GM18873 (cell line): ENCODE measurements around the gene RAB5IF.
"Not testable (repeated sequence)": the region's sequence is repeated elsewhere in the genome, so short reads cannot be mapped to it uniquely, and the experiment has no call there.

Source experiments
- ATAC-seq: cut with Tn5 transposase; IDR thresholded peaks from one replicate; pipeline ENCODE4 v1.9.1; 2021; ENCODE audit warnings: mild to moderate bottlenecking, moderate library complexity, moderate number of reproducible peaks; ENCODE audit not compliant: unreplicated experiment, low FRiP score

Gene RAB5IF

GRCh38 chr20:36628076-36628475 lies 22.5 kb downstream of the RAB5IF start:
- ATAC-seq, result no peak

GRCh38 chr20:36629719-36630681 lies 24.4 kb downstream of the RAB5IF start:
- no peak for ATAC-seq

DNA sequence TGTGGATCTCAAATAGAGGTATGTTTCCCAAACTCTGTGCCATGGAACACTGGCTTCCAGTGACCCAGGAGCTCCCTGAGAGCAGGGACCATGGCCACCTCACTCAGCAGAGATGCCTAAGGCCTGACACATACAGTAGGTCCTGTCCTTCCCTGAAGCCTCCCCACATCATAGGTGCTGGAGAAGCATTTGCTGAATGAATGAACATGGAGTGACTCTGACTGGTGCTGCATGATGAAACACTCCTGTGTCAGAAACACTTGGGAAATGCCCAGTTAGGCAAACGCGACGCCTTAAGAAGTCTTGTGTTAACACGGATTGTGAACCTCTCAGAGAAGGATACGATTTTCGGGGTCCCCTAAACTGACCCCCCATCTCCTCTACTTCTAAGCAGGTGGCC lies 26.1 kb downstream of the RAB5IF start:
- no peak for ATAC-seq

GRCh38 chr20:36632147-36632486 lies 26.5 kb downstream of the RAB5IF start:
- no peak for ATAC-seq

- ATAC-seq, result no peak
These were observed 27.1 kb downstream of the RAB5IF start for GRCh38 chr20:36632487-36633284.

GRCh38 chr20:36633285-36633772 lies 27.8 kb downstream of the RAB5IF start:
- ATAC-seq, result no peak

GRCh38 chr20:36634342-36634741 lies 28.8 kb downstream of the RAB5IF start:
- ATAC-seq, result no peak

DNA sequence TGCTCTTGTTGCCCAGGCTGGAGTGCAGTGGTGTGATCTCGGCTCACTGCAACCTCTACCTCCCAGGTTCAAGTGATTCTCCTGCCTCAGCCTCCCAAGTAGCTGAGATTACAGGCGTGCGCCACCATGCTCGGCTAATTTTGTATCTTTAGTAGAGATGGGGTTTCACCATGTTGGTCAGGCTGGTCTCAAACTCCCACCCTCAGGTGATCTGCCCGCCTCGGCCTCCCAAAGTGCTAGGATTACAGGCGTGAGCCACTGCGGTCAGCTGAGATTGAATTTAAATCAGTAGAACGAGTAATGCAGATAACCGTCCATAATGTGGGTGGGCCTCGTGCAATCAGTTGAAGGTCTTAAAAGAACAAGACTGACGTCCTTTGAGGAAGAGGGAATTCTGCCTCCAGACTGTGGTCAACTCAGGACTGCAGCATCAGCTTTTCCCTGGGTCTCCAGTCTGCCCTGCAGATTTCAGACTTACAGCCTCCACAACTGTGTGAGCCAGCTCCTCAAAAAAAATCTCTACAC lies 33.4 kb downstream of the RAB5IF start:
- ATAC-seq, result not testable (repeated sequence)

- no peak for ATAC-seq
These were observed 35.9 kb downstream of the RAB5IF start for GRCh38 chr20:36641506-36641843.

DNA sequence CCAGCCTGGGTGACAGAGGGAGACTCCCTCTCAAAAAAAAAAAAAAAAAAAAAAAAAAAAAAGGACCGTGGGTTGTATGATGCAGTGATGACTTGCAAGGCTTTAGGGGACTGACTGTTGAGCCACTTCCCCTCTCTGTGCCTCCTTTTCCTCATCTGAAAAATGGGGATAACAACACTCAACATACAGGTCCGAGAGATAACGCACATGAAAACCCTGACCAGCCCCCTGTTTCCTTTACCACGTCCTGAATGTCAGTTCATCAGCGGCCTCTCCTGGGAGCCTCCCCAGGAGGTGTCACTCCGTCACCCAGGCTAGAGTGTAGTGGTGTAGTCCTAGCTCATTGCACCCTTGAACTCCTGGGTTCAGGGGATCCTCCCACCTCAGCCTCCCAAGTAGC lies 36.6 kb downstream of the RAB5IF start:
- ATAC-seq, result no peak

DNA sequence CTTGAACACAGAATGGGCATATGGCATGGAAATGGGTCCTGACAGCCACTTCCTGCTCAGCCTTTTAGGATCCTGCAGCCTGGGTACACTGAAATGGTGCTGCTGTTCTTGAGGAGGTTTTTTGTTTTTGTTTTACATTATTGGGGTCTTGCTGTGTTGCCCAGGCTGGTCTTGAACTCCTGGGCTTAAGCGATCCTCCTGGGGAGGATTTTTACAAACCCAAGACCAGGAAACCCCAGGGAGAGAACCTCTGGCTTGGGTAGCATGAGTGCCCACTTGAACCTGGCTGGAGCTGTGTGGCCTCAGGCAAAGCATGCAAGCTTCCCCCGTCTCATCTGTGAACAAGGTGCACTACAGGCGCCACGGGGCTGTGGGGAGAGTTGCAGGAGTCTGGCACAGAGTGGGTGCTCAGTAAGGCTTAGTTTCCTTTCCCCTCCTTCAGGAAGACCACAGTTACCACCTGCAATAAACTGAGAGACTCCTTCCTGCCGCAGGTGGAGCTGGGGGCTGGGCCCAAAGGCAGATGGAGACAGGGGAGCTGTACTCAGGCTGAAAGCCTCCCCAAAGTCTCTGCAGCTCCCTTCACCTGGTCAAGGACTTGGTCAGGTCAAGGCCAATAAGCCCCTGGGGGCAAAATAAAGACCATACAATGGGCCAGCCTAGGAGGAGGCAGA lies 38.6 kb downstream of the RAB5IF start:
- no peak for ATAC-seq

DNA sequence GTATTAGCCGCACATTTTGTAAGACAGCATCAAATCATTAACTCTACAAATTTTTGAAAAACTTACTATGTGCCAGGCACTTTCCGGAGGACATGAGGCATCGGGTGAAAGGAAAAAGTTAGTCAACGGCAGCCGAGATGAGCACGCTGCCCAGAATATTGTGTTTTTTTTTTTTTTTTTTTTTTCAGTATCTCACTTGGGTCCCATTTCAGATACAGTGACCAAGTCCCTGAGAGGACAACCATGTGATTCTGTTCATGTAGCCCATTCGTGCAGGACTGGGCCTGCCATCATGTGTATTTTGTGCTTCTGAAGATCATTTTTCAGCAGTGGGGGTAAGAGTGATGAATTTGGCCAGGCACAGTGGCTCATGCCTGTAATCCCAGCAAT lies 39.1 kb downstream of the RAB5IF start:
- ATAC-seq, result no peak

DNA sequence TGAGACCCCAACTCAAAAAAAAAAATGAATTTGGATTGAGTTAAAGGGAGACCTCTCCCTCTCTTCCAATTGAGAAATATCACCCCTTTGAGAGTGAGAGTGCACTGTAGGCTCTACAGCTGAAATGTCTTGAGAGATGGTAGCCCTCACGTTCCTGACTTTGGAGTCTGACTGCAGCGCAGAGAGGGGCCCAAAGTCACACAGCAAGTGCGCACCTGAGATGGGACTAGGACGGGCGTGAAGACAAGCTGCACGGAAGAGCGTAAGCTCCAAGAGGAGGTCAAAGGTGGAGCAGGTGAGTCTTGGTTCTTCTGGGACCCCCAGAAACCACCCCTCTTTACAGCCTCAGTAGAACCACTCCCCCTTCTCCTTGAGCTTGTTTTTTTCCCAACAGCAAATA lies 39.8 kb downstream of the RAB5IF start:
- no peak for ATAC-seq

- ATAC-seq, result no peak
These were observed 40.4 kb downstream of the RAB5IF start, which contains the start of gene SLA2 for GRCh38 chr20:36645998-36646397. SLA2 (minus strand) TSS chr20:36646196; CDS start chr20:36641335, 4,861 bp downstream.

DNA sequence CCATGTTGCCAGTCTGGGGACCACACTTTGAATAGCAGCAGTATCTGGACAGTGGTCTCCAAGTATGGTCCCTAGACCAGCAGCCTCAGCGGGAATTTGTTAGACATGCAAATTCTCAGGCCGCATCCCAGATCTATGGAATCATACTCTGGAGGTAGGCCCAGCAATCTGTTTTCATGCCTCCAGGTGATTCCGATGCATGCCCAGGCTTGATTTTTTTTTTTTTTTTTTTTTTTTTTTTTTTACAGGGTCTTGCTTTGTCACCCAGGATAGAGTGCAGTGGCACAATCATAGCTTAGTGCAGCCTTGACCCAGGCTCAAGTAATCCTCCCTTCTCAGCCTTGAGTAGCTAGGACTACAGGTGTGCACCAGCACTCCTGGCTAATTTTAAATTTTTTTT lies 41.1 kb downstream of the RAB5IF start:
- no peak for ATAC-seq

- no peak for ATAC-seq
These were observed 41.9 kb downstream of the RAB5IF start for GRCh38 chr20:36647196-36648121.

GRCh38 chr20:36653456-36653855 lies 47.9 kb downstream of the RAB5IF start:
- ATAC-seq, result no peak

GRCh38 chr20:36654506-36654905 lies 48.9 kb downstream of the RAB5IF start:
- no peak for ATAC-seq

DNA sequence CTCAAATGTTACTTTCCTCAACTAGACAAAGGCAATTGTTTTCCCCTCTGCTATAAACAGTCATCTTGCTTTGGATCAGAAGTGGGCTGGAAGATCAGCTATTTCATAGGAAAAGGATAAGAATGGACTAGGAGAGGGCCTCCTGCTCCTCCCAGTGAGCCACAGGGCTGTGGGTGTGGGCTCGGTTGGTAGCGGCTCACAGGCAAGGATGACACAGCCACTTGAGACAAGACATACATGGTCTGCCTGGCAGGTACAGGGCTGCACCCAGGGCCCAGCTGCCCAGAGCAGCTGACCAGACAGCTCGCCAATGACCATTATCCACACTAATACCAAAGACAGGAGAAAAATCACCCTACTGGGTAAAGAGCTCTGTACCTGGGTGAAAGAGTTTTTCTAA lies 49.4 kb downstream of the RAB5IF start:
- no peak for ATAC-seq

DNA sequence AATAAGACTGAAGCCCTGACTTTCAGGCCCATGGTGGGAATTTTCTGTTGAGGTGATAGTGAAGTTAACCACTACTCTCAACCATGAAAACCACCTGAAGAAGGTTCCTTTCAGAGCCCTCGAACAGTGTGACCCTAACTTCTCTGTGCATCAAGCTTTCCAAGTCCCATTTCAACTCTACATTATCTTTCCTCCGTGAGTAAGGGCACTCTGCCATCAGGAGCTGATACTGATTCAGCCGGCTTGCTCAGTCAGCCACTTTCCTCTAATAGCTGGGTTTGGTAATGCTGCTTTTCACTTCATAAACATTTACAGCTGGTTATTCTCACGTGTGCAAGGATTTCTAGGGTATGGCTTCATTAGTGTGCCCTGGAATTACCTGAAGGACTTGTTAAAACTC lies 51.2 kb downstream of the RAB5IF start:
- no peak for ATAC-seq
